Measurements from ENCODE around the gene NDUFA7.

- TF ChIP-seq EZH2 (IDR thresholded peaks at IDR 0.05; ENCODE audit: insufficient read depth, poor library complexity, severe bottlenecking): no peak
- TF ChIP-seq EZH2phosphoT487 (IDR thresholded peaks at IDR 0.05; ENCODE audit: insufficient read depth, low read depth): no peak
These were observed 3.2 kb upstream of the NDUFA7 start for GRCh38 chr19:8324186-8325050.
